ENCODE data around the gene BOLL.

DNA sequence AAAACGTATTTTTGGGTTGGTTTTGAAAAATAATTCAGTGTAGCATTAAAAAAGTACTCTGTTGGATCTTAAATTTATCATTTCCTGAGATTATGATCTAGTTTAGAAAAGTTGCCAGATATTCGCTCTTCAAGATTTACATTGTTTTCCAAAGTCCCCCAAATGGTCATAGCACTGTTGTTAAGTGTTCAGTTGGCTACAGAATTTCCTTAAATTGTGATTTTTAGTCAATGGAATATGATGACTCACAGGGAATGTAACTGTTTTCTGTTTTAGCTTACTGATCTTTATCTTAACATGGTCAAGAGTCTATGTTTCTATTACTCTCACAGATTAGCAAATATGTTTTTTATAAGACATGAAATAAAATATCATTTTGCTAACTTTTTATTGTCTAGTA is 42.5 kb upstream of the BOLL start:
- TF ChIP-seq, protein P1, sequence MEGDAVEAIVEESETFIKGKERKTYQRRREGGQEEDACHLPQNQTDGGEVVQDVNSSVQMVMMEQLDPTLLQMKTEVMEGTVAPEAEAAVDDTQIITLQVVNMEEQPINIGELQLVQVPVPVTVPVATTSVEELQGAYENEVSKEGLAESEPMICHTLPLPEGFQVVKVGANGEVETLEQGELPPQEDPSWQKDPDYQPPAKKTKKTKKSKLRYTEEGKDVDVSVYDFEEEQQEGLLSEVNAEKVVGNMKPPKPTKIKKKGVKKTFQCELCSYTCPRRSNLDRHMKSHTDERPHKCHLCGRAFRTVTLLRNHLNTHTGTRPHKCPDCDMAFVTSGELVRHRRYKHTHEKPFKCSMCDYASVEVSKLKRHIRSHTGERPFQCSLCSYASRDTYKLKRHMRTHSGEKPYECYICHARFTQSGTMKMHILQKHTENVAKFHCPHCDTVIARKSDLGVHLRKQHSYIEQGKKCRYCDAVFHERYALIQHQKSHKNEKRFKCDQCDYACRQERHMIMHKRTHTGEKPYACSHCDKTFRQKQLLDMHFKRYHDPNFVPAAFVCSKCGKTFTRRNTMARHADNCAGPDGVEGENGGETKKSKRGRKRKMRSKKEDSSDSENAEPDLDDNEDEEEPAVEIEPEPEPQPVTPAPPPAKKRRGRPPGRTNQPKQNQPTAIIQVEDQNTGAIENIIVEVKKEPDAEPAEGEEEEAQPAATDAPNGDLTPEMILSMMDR (conservative IDR thresholded peaks at IDR 0.05 in 1 of 2, IDR thresholded peaks at IDR 0.05 in 1 of 2; ENCODE audit: low read depth in 1 of 2, low read length in 2 of 2), result no peak
- TF ChIP-seq EZH2 (IDR thresholded peaks at IDR 0.05; ENCODE audit: low read length, missing control alignments), result no peak

Data from fibroblast of lung (primary cell).